Neural cell (in vitro differentiated cells): ENCODE results near the gene LRR1.

Experiments used
- EZH2 ChIP-seq: fragments of 200-600, 300-800 bp; shearing (Covaris generic), sonication (generic); IDR thresholded peaks from 2 replicates; pipeline ENCODE4 v1.6.1; 2014; ENCODE audit warnings: antibody characterized with exemption, low read length, borderline replicate concordance, mild to moderate bottlenecking; ENCODE audit not compliant: insufficient read depth, poor library complexity, severe bottlenecking
- POLR2AphosphoS5 ChIP-seq: IDR thresholded peaks from 2 replicates; pipeline ENCODE4 v1.6.1; 2012
- RAD21 ChIP-seq: fragments of 450-650 bp; conservative IDR thresholded peaks from 2 replicates; pipeline ENCODE4 v1.6.1; 2014; ENCODE audit warnings: antibody characterized with exemption, mild to moderate bottlenecking, moderate library complexity
- REST ChIP-seq: IDR thresholded peaks from 2 replicates; pipeline ENCODE4 v1.6.1; 2012; ENCODE audit warnings: borderline replicate concordance
- TF ChIP-seq, protein P1 (sequence below): fragments of 450-650 bp; IDR thresholded peaks from 2 replicates; pipeline ENCODE4 v1.5.1; 2014; ENCODE audit warnings: antibody characterized with exemption, mild to moderate bottlenecking, moderate library complexity; ENCODE audit not compliant: poor library complexity, severe bottlenecking

DNA sequence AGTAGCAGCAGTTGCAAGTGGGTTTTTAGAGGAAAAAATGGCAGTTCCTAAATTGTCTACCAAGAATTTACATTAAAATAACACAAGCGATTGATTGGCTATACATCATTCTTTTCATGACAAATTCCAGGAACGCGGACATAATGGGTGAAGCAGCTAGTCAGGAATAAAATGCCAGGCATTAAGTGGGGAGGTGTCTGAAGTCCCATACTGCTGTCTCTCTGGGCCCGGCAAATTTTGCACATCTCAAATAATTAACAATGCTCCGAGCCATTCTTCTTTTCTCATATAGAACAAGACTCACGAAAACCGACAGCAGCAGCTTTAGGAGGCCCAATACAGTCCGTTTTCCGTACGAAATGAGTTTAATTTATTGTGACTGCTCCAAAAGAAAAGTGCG, 21.0 kb downstream of the LRR1 start:
- TF ChIP-seq POLR2AphosphoS5 (no peak), REST (no peak), RAD21 (no peak), EZH2 (no peak)
- TF ChIP-seq, protein P1, sequence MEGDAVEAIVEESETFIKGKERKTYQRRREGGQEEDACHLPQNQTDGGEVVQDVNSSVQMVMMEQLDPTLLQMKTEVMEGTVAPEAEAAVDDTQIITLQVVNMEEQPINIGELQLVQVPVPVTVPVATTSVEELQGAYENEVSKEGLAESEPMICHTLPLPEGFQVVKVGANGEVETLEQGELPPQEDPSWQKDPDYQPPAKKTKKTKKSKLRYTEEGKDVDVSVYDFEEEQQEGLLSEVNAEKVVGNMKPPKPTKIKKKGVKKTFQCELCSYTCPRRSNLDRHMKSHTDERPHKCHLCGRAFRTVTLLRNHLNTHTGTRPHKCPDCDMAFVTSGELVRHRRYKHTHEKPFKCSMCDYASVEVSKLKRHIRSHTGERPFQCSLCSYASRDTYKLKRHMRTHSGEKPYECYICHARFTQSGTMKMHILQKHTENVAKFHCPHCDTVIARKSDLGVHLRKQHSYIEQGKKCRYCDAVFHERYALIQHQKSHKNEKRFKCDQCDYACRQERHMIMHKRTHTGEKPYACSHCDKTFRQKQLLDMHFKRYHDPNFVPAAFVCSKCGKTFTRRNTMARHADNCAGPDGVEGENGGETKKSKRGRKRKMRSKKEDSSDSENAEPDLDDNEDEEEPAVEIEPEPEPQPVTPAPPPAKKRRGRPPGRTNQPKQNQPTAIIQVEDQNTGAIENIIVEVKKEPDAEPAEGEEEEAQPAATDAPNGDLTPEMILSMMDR, result no peak
